Upper lobe of left lung (tissue), 6 donors: ENCODE data around the gene SMIM13. TPM values are rescaled to one million over a fixed set of nuclear protein-coding genes. Genes with fewer than 3 reads are reported as not detected.
"Not testable (repeated sequence)": the region's sequence is repeated elsewhere in the genome, so short reads cannot be mapped to it uniquely, and the experiment has no call there.

Source experiments
- ATAC-seq, 2 donors: fragments of 200-7000 bp; cut with Tn5 transposase; one replicate each; pipeline ENCODE4 v1.9.1; 2022; ENCODE audit warnings: mild to moderate bottlenecking in 2 of 2, moderate library complexity in 2 of 2; ENCODE audit not compliant: low FRiP score in 2 of 2
- DNase-seq, 2 donors: peaks; one replicate each; pipeline ENCODE4 v3.0.0-alpha.2; 2019 to 2020
- H3K27ac ChIP-seq, 4 donors: fragments of 200-600 bp; sonication (generic); one replicate each; pipeline ENCODE4 v1.5.1; 2016 to 2019
- H3K27me3 ChIP-seq, 4 donors: fragments of 200-600 bp; sonication (generic); one replicate each; pipeline ENCODE4 v1.5.1; 2017 to 2019
- H3K36me3 ChIP-seq, 4 donors: fragments of 200-600 bp; sonication (generic); one replicate each; pipeline ENCODE4 v1.5.1; 2016 to 2019
- H3K4me1 ChIP-seq, 4 donors: fragments of 200-600 bp; sonication (generic); one replicate each; pipeline ENCODE4 v1.5.1; 2018 to 2019
- H3K4me3 ChIP-seq, 4 donors: fragments of 200-600 bp; sonication (generic); one replicate each; pipeline ENCODE4 v1.5.1; 2017 to 2019; ENCODE audit warnings: mild to moderate bottlenecking in 2 of 4, moderate library complexity in 1 of 4
- H3K9me3 ChIP-seq, 4 donors: fragments of 200-600 bp; sonication (generic); one replicate each; pipeline ENCODE4 v1.5.1; 2018 to 2019
- EP300 ChIP-seq, 4 donors: sonication (generic); formaldehyde crosslinking; IDR thresholded peaks; one replicate each; pipeline ENCODE4 v1.5.1; 2017; ENCODE audit warnings: antibody characterized with exemption in 4 of 4, control low read depth in 2 of 4
- POLR2A ChIP-seq, 4 donors: fragments of 450-650 bp; IDR thresholded peaks; one replicate each; pipeline ENCODE4 v1.5.1; 2016 to 2017; ENCODE audit warnings: antibody characterized with exemption in 4 of 4, mild to moderate bottlenecking in 2 of 4
- POLR2AphosphoS5 ChIP-seq, 2 donors: sonication (generic); formaldehyde crosslinking; IDR thresholded peaks; one replicate each; pipeline ENCODE4 v1.5.1; 2017; ENCODE audit warnings: antibody characterized with exemption in 2 of 2
- WGBS, 2 donors: methylation state at CpG; one replicate each; pipeline ENCODE4 v1.1.5; 2017 to 2018; 5-methylcytosine and 5-hydroxymethylcytosine counted together
- total RNA-seq, 6 donors: library from RNA; depleted of rRNA in 4 of 6; stranded (reverse); fragments of >200 nt in 4 of 6; gene quantifications; one replicate each; pipeline versions ENCODE4 v1.1.0 to v1.2.1, GENCODE V29; 2016 to 2021
- TF ChIP-seq, protein P1 (sequence below), 6 experiments: fragments of 450-650 bp in 4 of 6; fragments of 200-600 bp in 2 of 6; sonication (generic) in 2 of 6; IDR thresholded peaks; one replicate each; pipeline ENCODE4 v1.5.1; 2016 to 2019; ENCODE audit warnings: antibody characterized with exemption in 6 of 6
- donor health status: DM: no; HTN: no; CAD: no; lungs with moderate emphysema.
- donor health status: DM: no; HTN: yes; CAD: no; lungs with severe emphysema.

The SMIM13 gene
- total RNA-seq, 6 donors from 2014 or later: 1.0 to 9.6 (median 6.3) TPM

DNA sequence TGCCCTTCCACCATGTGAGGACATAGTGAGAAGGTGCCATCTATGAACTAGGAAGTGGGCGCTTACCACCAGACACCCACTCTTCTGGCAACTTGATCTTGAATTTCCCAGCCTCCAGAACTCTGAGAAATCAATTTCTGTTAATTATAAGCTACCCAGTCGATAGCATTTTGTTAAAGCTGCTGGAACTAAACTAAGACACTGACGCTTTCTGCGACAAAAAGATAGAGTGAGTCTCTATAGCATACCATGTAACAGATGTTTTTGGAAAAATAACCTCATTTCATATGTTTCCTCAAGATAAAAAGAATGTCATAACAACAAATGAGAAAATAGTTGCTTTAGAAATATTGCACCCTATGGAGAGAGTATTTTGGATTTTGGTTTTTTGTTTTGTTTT, 15.4 kb upstream of the SMIM13 start:
- Histone ChIP-seq H3K4me1 (no peaks in the 10 kb centered on the region), H3K27ac (no peak overlapping the region), H3K27me3 (no peaks in the 10 kb centered on the region), H3K9me3 (no peaks in the 10 kb centered on the region), H3K36me3 (no peaks in the 10 kb centered on the region), H3K4me3 (no peak overlapping the region)
- TF ChIP-seq POLR2A (IDR thresholded peaks at IDR 0.05) (no peak), POLR2AphosphoS5 (IDR thresholded peaks at IDR 0.05) (no peak), EP300 (IDR thresholded peaks at IDR 0.05) (no peak)
- TF ChIP-seq, protein P1, sequence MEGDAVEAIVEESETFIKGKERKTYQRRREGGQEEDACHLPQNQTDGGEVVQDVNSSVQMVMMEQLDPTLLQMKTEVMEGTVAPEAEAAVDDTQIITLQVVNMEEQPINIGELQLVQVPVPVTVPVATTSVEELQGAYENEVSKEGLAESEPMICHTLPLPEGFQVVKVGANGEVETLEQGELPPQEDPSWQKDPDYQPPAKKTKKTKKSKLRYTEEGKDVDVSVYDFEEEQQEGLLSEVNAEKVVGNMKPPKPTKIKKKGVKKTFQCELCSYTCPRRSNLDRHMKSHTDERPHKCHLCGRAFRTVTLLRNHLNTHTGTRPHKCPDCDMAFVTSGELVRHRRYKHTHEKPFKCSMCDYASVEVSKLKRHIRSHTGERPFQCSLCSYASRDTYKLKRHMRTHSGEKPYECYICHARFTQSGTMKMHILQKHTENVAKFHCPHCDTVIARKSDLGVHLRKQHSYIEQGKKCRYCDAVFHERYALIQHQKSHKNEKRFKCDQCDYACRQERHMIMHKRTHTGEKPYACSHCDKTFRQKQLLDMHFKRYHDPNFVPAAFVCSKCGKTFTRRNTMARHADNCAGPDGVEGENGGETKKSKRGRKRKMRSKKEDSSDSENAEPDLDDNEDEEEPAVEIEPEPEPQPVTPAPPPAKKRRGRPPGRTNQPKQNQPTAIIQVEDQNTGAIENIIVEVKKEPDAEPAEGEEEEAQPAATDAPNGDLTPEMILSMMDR (IDR thresholded peaks at IDR 0.05): no peak
- no peak for ATAC-seq
- no peak for DNase-seq
- 95% methylated on average over 4 of the region's 4 CpGs for WGBS, 2 donors

DNA sequence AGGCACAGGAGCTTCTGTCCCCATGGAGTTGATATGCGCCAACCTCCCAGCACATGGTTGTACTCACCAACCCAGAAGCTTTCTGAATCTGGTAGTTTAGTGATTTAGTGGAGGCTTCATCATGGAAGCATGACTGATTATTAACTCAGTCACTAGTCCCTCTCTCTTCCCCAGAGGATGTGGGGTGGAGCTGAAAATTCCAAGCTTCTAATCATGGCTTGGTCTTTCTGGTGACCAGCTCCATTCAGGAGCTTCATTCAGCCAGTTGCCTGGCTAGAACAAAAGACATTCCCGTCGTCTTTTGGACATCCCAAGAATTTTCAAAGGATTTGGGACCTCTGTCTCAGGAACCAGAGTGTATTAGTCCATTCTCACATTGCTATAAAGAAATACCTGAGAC, 13.3 kb upstream of the SMIM13 start:
- Histone ChIP-seq H3K27me3 (no peaks in the 10 kb centered on the region), H3K27ac (no peak overlapping the region), H3K4me1 (no peaks in the 10 kb centered on the region), H3K9me3 (no peaks in the 10 kb centered on the region), H3K4me3 (no peak overlapping the region), H3K36me3 (no peaks in the 10 kb centered on the region)
- 57 to 69% methylated on average over 3 of the region's 3 CpGs for WGBS, 2 donors
- TF ChIP-seq, protein P1 (IDR thresholded peaks at IDR 0.05): no peak
- no peak for ATAC-seq
- DNase-seq: no peak

DNA sequence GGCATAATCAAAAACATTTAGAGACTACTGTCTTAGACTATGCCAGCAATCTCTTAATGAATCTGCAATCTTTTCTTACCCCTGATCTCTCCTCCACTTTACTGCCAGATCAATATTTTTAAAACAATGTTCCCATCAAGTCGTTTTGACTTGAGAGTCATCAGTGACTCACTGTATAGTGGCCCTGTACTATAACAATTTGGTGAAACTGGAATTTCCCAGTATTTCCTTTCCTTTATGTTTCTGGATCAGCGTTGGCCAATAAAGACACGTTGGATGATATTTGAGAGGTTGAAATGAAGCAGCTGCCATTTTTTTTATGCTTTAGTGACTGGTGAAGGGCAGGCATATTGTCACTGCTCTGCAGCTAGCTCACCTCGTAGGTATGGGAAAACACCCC, 10.1 kb upstream of the SMIM13 start:
- Histone ChIP-seq H3K36me3 (no peaks in the 10 kb centered on the region), H3K27me3 (no peaks in the 10 kb centered on the region), H3K9me3 (no peaks in the 10 kb centered on the region), H3K27ac (no peak overlapping the region), H3K4me3 (no peak overlapping the region), H3K4me1 (no peaks in the 10 kb centered on the region)
- ATAC-seq (no peak), DNase-seq (no peak)
- no peak for TF ChIP-seq EP300 (IDR thresholded peaks at IDR 0.05)
- TF ChIP-seq, protein P1 (IDR thresholded peaks at IDR 0.05): no peak
- WGBS, 2 donors: 82 to 83% methylated on average over 4 of the region's 4 CpGs

DNA sequence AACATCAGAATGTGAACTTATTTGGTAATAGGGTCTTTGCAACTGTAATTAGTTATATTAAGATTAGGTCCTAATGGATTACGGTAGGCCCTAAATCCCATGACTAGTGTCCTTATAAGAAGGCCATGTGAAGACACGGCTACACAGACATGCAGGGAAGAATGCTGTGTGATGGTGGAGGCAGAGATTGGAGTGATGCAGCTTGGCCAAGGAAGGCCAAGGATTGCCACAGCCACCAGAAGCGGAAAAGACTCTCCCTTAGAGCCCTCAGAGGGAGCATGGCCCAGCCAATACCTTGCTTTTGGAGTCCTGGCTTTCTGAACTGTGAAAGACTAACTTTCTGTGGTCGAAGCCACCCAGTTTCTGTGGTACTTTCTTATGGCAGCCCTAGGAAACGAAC, 9.7 kb upstream of the SMIM13 start:
- ATAC-seq (no peak), DNase-seq (no peak)
- Histone ChIP-seq H3K9me3 (no peaks in the 10 kb centered on the region), H3K4me3 (no peak overlapping the region), H3K36me3 (no peaks in the 10 kb centered on the region), H3K4me1 (no peaks in the 10 kb centered on the region), H3K27me3 (no peaks in the 10 kb centered on the region), H3K27ac (no peak overlapping the region)
- TF ChIP-seq POLR2A (IDR thresholded peaks at IDR 0.05): no peak
- no peak for TF ChIP-seq POLR2AphosphoS5 (IDR thresholded peaks at IDR 0.05)
- no peak for TF ChIP-seq EP300 (IDR thresholded peaks at IDR 0.05)
- TF ChIP-seq, protein P1 (IDR thresholded peaks at IDR 0.05): no peak
- 93 to 98% methylated on average over 4 to 5 of the region's 5 CpGs for WGBS, 2 donors

DNA sequence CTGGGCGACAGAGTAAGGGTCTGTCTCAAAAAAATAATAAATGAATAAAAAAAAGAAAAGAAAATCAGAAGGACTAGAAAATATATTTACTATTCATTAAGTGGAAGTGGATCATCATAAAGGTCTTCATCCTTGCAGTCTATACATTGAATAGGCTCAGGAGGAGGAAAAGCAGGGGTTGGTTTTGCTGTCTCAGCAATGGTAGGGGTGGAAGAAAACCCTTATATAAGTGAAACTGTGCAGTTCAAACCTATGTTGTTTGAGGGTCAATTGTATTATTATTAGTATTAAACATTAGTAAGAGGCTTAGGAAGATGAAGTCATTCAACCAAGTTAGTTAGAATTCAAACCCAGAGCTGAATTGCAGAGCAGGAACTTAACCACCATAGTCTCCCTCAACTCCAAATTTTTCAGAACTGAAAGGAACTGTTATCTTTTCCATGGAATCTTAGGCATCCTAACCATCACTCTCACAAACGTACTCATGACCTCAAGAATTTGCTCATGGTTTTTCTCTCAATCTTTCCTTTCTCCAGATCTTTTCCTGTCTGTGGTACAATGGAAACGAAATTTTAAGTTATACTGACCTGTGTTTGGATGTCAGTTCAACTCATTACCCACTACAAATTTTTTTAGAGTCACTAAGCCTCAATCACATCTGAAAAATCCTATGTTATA, 7.7 kb upstream of the SMIM13 start:
- TF ChIP-seq, protein P1 (IDR thresholded peaks at IDR 0.05): no peak
- no peak for TF ChIP-seq POLR2A (IDR thresholded peaks at IDR 0.05)
- TF ChIP-seq POLR2AphosphoS5 (IDR thresholded peaks at IDR 0.05): no peak
- no peak for TF ChIP-seq EP300 (IDR thresholded peaks at IDR 0.05)
- WGBS, 2 donors: 46 to 54% methylated on average over 3 of the region's 3 CpGs
- H3K4me1 ChIP-seq: no peaks in the 10 kb centered on the region
- ATAC-seq (no peak), DNase-seq (no peak)
- no peaks in the 10 kb centered on the region for H3K36me3 ChIP-seq
- H3K4me3 ChIP-seq: no peak overlapping the region
- no peaks in the 10 kb centered on the region for H3K27me3 ChIP-seq
- no peaks in the 10 kb centered on the region for H3K9me3 ChIP-seq
- H3K27ac ChIP-seq: no peak overlapping the region

DNA sequence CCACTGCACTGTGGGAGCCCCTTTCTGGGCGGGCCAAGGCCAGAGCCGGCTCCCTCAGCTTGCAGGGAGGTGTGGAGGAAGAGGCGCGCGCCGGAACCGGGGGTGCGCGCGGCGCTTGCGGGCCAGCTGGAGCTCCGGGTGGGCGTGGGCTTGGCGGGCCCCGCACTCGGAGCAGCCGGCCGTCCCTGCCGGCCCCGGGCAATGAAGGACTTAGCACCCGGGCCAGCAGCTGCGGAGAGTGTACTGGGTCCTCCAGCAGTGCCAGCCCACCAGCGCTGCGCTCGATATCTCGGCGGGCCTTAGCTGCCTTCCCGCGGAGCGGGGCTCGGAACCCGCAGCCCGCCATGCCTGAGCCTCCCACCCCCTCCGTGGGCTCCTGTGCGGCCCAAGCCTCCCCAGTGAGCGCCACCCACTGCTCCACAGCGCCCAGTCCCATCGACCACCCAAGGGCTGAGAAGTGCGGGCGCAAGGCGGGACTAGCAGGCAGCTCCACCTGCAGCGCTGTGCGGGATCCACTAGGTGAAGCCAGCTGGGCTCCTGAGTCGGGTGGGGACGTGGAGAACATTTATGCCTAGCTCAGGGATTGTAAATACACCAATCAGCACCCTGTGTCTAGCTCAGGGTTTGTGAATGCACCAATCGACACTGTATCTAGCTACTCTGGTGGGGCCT, 6.4 kb upstream of the SMIM13 start:
- peak in 1 of 2 donors; percentile 78 for DNase-seq
- H3K27ac ChIP-seq, H3K4me3 ChIP-seq, ATAC-seq, H3K4me1 ChIP-seq, H3K36me3 ChIP-seq, H3K9me3 ChIP-seq, H3K27me3 ChIP-seq: not testable (repeated sequence)
- 61 to 86% methylated on average over 24 to 32 of the region's 47 CpGs for WGBS, 2 donors
